NCI-H1048 (cell line): ENCODE measurements around the gene SOWAHB.

ENCODE experiments used
- DNase-seq: peaks from one replicate; lab custom pipeline; 2025; lab: John Stamatoyannopoulos, UW

SOWAHB gene, protein sequence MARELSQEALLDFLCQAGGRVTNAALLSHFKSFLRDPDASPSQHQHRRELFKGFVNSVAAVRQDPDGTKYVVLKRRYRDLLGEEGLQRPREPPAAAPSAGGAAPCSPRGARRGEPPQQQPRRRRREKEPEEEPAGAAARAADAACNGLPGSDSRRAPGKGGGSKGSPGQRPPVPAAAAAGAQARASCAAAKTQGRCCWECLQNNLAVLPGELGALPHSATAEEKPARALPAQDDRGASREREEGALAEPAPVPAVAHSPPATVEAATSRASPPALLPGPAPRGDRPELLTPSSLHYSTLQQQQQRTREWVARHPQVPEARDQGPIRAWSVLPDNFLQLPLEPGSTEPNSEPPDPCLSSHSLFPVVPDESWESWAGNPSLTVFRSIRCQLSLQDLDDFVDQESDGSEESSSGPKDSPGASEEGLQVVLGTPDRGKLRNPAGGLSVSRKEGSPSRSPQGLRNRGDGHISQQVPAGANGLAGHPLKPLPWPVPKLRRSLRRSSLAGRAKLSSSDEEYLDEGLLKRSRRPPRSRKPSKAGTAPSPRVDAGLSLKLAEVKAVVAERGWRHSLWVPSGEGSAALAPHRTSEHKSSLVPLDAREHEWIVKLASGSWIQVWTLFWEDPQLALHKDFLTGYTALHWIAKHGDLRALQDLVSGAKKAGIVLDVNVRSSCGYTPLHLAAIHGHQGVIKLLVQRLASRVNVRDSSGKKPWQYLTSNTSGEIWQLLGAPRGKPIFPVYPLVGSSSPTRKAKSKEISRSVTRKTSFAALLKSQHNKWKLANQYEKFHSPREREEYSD

DNA sequence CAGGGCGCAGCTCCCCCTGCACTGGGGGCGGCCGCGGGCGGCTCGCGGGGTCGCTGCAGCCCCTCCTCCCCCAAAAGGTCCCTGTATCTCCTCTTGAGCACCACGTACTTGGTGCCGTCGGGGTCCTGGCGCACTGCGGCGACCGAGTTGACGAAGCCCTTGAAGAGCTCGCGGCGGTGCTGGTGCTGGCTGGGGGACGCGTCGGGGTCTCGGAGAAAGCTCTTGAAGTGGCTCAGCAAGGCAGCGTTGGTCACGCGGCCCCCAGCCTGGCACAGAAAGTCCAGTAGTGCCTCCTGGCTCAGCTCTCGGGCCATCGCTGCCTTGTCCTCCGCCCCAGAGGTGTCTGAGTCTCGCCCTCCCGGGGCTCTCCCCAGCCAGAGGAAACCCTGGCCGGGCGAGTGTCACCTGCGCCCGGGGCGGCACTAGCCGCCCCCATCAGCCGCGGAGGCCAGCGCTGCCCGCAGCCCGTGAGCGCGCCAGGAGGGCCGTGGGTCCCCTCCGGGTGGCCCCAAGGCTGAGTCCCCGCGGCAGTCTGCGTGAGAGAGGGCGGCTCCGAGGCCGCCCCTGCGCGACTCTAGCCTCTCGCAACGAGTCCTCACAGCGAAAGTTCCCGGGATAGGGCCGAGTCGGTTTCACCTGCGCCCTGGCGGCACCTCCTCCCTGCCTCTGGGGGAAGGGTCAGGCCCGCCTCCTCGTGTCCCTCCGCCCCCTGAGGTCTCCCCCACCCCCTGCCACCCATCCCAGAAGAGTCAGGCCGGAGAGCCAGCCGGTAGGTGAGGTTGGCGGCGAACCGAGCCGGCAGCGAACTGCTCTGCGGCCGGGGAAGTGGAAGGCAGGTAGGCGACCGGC, at the start of gene SOWAHB:
Gene SOWAHB (minus strand): TSS at position 609 of the 849 bp plus-strand sequence. CDS start 295 bp downstream, at position 314.
- peak; percentile 42 for DNase-seq

DNA sequence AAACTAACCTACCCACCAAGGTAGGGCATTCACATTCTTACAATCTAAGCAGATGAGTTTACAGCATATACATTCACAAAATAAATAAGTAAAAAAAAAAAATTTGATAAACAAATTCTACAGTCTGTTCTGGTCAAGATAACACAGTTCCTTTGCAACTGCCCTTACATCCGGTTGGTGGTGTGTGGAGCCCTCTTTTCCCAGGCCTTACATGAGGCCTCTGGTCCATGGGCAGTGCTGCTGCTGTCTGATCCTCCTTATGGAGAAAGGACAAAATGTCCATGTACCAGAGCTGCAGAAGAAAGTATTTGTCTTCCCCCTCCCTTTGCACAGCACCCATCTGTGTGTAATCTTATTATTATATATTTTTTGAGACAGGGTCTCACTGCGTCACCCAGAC, 49.4 kb upstream of the SOWAHB start:
- no peak for DNase-seq

DNA sequence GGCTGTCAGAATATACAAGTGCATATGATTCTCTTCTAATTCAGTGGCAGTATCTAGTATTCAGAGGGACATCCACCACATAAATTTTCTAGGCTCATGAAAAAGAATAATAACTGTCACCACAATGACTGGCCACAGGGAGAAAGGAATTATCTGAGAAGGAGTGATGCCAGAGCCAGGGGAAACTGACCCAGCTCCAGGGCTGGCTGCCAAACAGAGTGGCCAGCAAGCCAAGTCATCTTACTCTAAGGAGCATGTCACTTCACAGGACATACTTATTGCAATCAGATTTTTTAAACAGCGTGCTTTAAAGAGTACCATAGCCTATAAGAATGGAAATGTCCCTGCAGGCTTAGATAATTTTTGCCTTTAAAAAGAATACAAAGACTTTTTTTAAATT, 45.8 kb upstream of the SOWAHB start:
- no peak for DNase-seq

DNA sequence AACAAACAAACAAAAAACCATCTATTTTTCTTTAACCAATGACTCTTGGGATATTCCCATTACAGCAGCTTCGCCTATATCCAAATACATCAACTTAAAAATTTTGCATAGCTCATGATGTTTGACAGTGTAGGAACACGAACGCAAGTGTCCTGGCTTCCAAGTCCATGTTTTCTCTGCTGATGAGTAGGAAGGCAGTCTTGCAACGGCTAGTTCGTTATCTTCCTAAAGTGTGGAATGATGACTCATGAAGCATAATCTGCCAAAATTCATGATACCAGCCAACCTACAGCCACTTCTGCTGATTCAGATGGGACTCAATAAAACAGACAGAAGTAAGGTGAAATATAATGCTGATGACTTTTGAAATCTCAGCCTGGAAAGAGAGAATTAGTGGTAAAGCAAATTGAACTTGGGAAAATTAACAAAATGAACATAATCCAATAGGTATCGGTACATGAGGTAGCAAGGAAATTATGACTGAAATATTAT, 45.2 kb upstream of the SOWAHB start:
- DNase-seq: no peak

DNA sequence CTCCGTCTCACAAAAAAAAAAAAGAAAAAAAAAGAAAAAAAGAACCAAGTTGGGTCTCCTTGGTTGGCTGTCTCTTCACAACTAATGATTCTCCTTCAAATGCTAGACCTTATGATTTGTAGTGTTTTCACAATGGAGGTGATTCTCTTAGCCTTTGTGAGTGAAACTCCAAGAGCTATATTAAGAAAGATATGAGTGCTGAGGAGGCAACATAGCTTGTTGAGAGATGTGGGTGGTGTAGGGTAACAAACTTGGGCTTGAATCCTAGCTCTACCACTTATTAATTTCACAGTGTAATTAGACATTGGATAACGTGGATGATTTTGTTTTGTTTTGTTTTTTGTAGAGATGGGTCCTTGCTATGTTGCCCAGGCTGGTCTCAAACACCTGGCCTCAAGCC, 41.2 kb upstream of the SOWAHB start:
- DNase-seq: no peak

DNA sequence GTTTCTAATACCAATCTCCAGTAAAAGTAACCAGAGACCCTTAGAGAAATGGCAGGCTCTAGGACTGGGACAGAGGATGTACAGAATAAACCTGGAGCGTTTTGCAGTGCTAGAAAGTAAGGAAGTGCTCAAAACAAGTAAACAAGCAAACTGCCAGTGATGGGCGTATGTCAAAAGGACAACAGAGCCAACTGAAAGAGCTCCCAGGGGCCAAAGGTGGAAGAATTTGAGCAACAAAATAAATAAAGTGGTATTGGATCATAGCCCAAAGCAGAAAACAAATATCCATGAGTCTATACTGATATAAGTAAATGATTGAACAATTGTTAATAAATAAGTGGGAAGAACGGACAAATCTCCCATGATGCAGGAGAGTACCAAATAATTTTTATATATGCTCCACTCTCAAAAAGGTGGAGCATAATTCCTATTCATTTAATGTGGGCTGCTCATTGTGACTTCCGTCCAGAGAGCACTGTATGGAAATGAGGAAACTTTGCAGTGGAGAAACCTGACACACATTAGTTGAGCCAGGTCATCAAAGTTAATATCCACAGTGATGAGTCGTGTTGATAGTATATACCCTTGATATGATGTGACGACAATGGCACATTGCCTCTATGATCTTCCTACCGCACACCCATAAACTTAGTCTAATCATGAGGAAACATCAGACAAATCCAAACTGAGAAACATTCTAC, 33.8 kb upstream of the SOWAHB start:
- no peak for DNase-seq

DNA sequence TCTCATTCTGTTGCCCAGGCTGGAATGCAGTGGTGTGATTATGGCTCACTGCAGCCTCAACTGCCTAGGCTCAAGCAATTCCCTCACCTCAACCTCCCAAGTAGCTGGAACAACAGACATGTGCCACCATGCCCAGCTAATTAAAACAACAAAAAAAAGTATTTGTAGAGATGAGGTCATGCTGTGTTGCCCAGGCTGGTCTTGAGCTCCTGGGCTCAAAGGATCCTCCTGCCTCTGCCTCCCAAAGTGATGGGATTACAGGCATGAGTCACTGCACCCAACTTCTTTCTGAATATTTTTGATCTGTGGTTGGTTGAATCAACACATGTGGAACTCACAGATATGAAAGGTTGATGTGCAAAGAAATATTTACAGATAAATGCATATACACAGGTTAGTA, 33.1 kb upstream of the SOWAHB start:
- DNase-seq: no peak

DNA sequence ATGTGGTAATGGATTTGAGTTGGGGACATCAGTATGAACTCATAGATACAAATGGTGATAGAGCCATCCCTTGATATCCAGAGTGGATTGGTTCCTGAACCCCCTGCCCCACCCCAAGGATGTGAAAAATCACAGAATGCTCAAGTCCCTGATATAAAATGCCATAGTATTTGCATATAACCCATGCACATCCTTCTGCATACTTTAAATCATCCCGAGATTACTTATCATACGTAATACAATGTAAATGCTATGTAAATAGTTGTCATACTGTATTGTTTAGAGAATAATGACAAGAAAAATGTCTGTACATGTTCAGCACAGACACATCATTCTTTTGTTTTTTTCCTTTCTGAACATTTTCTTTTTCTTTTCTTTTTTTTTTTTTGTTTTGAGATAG, 32.7 kb upstream of the SOWAHB start:
- no peak for DNase-seq

DNA sequence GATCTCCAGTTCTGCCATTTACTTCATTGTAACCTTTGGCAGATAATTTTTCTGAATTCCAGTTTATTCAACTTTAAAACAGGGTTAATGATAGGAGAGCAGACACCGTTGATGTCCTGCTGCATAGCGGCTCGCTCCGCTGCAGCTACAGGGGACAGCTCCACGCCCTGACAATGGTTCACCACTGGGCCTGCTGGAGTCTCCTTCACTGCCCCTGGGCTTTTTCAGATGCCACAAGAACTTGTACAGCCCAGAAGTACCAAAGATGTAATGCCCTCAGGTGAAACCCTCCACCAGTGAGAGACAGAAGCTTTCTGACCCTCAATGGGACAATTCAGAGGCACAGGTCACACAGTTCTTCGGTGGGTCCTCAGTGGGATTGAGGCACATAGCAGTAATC, 28.9 kb upstream of the SOWAHB start:
- DNase-seq: no peak

DNA sequence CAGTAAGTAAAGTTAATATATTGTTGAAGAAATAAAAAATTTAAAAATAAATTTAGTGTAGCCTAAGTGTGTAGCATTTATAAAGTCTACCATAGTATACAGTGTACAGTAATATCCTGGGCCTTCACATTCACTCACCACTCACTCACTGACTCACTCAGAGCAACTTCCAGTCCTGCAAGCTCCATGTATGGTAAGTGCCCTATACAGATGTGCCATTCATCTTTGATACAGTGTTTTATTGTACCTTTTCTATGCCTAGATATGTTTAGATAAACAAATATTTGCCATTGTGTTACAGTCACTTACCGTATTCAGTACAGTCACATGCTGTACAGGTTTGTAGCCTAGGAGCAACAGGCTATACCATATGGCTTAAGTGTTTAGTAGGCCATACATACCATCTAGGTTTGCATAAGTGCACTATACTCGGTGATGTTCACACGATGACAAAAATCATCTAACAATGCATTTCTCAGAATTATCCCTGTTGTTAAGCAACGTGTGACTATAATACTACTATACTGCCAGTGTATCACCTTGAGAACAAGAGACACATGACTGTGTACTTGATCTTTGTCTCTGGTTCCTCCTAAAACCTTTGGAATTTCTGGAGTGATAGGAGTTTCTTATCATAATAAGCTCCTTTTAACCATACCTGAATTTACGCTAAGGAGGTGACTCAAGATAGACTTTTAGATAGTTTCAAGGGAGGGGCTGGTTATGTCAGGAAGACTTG, 25.8 kb upstream of the SOWAHB start:
- DNase-seq: no peak

DNA sequence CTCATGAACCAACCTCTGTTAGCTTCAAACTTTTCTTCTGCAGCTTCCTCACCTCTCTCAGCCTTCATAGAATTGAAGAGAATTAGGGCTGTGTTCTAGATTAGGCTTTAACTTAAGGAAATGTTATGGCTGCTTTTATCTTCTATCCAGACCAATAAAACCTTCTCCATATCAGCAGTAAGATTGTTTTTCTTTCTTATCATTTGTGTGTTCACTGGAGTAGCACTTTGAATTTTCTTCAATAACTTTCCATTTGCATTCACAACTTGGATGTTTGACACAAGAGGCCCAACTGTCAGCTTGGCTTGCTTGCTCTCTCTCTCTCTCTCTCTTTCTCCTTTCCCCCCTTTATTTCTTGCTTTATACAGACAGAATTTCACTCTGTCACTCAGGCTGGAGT, 22.8 kb upstream of the SOWAHB start:
- DNase-seq: no peak

DNA sequence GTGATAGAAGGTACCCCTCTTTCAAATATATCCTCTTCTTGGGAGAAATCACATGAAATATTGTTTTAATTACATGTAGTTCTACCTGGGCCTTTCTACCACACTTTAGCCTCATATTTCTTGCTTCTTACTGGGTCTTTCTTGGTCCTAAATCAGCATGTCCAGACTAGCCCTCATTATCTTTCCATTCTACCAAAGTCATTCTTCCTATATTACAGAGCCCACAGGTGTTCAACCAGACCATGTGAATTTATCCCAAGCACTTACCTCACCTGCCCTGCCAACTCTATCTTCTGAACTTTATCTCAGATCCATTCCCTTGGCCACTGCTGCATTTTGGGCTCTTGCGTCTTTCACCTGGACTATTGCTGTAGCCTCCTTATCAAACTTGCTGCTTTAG, 11.8 kb upstream of the SOWAHB start:
- DNase-seq: no peak

DNA sequence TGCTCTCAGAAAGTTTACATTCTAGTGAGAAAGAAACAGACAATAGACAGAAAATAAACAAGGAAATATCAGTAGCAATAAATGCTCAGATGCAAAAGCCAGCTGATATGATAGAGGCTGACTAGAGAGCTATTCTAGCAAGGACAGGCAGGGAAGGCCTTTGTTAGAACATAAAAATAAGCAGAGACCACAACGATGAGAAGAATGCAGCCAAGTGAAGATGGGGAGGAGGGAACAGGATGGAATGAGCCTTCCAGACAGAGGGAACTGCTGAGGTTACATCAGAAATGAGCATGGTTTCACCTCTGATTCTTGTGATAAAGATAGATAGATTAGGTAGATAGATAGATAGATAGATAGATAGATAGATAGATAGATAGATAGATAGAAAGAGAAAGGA, 7.6 kb upstream of the SOWAHB start:
- DNase-seq: no peak

DNA sequence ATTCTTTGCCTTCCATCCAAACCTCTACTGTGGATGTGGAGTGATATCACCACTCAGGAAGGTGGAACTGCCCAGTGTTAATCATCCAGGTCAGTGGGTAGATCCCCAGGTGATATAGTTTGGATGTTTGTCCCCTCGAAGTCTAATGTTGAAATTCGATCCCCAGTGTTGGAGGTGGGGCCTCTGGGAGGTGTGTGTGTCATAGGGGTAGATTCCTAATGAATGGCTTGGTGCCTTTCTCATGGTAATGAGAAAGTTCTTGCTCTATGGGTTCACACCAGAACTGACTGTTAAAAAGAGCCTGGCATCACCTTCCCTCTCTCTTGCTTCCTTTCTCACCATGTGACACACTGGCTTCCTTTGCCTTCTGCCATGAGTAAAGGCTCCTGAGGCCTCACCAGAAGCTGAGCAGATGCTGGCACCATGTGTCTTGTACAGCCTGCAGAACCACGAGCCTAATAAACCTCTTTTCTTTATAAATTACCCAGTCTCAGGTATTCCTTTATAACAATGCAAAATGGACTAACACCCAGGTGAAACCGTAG, 6.8 kb upstream of the SOWAHB start:
- DNase-seq: no peak

DNA sequence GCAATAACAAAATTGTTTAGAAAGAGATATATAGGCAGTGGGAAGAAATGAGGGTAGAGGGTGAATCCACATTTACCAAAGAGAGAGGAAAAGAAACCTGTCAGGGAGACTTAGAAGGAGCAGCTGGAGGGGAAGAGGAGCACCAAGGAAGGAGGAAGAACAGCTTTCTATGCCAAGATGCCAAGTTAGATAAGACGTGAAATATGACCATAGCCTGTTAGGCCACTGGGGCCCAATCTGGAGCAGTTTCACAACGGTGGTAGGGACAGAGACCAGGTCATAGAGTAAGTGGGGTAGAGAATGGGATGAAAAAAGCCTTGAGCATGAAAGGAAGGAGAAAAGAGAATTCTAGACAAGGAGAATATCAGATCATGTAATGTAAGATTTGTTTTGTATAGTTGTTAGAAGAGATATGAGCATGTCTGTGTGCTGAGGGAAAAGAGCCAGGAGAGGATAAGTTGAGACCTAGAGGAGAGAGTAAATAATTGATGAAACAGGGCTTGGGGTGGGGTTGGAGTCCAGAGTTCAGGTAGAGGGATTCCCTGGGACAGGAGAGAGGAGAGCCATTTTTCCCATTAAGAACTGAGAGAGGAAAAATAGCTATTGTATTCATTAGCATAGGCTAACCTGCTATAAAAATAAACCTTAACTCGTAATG, 4.4 kb upstream of the SOWAHB start:
- no peak for DNase-seq

DNA sequence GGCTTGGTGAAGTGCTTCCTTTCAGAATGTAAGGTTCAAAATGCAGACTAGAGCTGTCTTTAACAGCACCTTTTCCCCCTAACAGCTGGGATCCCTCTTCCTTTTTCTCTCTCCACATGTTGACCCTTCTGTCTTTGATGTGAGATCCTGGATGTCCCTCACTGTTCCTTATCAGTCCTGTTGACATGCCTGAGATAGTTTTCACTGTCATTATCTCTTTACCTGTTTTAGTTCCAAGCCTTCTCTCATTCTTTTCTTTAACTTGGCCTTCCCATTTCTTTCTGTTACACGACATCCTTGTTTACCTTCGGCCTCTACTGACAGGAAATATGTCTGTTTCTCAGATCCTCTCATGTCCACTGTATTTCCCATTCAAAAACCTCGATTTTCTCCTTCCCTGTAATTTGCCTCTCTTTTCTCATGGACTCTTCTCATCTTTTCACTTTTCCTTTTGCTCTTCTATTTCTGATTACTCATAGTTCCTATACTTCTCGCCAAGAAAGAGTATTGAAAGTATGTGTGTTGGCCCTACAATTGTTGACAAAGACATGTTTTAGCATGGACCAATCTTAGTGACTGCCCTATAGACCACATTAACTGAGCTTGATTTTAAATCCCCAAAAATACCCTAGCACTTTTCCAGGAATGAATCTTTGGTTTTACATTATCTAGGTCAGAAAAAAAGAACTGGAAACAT, 1.2 kb upstream of the SOWAHB start:
- no peak for DNase-seq

DNA sequence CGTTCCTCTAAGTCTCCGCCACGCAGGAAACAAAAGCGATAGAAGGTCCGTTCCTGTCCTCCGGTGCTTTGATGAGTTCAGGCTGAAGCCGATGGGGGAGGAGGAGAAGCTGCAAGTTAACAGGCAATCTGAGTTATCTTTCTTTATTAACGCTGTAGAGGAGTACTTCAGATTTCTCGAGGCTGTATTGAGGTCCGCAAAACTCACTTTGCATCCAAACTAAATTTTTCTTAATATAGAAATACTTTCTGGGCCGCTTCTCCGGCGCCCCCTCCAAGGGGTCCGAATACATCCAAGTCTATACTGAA, 395 bp upstream of the SOWAHB start:
- DNase-seq: no peak

DNA sequence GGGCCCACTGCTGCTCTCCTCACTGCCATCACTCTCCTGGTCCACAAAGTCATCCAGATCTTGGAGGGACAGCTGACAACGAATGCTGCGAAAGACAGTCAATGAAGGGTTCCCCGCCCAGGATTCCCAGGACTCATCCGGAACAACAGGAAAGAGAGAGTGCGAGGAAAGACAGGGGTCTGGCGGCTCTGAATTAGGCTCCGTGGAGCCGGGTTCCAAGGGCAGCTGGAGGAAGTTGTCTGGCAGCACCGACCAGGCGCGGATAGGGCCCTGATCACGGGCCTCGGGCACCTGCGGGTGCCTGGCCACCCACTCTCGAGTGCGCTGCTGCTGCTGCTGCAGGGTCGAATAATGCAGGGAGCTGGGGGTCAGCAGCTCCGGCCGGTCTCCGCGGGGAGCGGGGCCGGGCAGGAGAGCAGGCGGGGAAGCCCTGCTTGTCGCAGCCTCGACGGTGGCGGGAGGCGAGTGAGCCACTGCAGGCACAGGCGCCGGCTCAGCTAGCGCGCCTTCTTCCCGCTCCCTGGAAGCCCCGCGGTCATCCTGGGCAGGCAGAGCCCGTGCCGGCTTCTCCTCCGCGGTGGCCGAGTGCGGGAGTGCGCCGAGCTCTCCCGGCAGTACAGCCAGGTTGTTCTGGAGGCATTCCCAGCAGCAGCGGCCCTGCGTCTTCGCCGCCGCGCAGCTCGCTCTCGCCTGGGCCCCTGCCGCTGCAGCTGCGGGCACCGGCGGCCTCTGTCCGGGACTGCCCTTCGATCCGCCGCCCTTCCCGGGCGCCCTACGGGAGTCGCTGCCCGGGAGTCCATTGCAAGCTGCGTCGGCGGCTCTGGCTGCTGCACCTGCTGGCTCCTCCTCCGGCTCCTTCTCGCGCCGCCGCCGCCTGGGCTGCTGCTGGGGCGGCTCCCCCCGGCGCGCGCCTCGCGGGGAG, 1.1 kb downstream of the SOWAHB start:
- no peak for DNase-seq

DNA sequence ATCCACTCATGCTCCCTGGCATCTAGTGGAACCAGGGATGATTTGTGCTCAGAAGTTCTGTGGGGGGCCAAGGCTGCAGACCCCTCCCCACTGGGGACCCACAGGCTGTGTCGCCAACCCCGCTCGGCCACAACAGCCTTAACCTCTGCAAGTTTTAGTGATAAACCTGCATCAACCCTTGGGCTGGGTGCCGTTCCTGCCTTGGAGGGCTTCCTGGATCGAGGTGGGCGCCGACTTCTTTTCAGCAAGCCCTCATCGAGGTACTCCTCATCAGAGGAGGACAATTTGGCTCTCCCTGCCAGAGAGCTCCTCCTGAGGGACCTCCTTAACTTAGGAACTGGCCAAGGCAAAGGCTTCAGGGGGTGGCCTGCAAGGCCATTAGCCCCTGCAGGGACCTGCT, 1.9 kb downstream of the SOWAHB start:
- no peak for DNase-seq
